Epithelial cell of esophagus (primary cell): ENCODE data around the gene CD79A.
"Not testable (repeated sequence)": the region's sequence is repeated elsewhere in the genome, so short reads cannot be mapped to it uniquely, and the experiment has no call there.

Experiments used
- DNase-seq: peaks from one replicate; pipeline ENCODE4 v3.0.0; 2010; ENCODE audit warnings: low read depth
- H3K4me3 ChIP-seq: 2 replicates; pipeline ENCODE4 v1.5.1; 2011; ENCODE audit warnings: mild to moderate bottlenecking, low read length, control low read depth
- CTCF ChIP-seq: IDR thresholded peaks from 2 replicates; pipeline ENCODE4 v1.5.1; 2011; ENCODE audit warnings: low read depth, mild to moderate bottlenecking, low read length, control low read depth, inconsistent platforms; ENCODE audit not compliant: insufficient read depth; ENCODE audit errors: missing control alignments

Gene CD79A

GRCh38 chr19:41870401-41870873, 6.6 kb upstream of the CD79A start:
- peak; percentile 34 for DNase-seq
- TF ChIP-seq CTCF, result no peak
- no peak overlapping the region for H3K4me3 ChIP-seq

- no peak overlapping the region for H3K4me3 ChIP-seq
- no peak for DNase-seq
- no peak for TF ChIP-seq CTCF
Observed at GRCh38 chr19:41871573-41872383, 5.3 kb upstream of the CD79A start.

- no peak overlapping the region for H3K4me3 ChIP-seq
- no peak for DNase-seq
- TF ChIP-seq CTCF, result no peak
Observed at GRCh38 chr19:41872384-41872774, 4.7 kb upstream of the CD79A start.

GRCh38 chr19:41872775-41873647, 4.1 kb upstream of the CD79A start:
- H3K4me3 ChIP-seq, result no peak overlapping the region
- peak; percentile 89 for DNase-seq
- TF ChIP-seq CTCF, result peak; percentile 85

GRCh38 chr19:41875973-41876372, 1.1 kb upstream of the CD79A start:
- H3K4me3 ChIP-seq, DNase-seq: not testable (repeated sequence)

- TF ChIP-seq CTCF, result no peak
- DNase-seq, result no peak
- H3K4me3 ChIP-seq, result no peak overlapping the region
Observed at GRCh38 chr19:41877916-41878905, 1.1 kb downstream of the CD79A start.
